Suppressor macrophage treated with lipopolysaccharide for 4 hours (primary cell): Measurements from ENCODE around the gene CMIP.

ENCODE experiments used
- DNase-seq: peaks from one replicate; pipeline ENCODE4 v3.0.0-alpha.2; 2020

The CMIP gene

GRCh38 chr16:81497690-81498089 is 53.1 kb downstream of the CMIP start:
- DNase-seq, result peak; percentile 90

GRCh38 chr16:81498351-81498750 is 53.7 kb downstream of the CMIP start:
- no peak for DNase-seq

DNA sequence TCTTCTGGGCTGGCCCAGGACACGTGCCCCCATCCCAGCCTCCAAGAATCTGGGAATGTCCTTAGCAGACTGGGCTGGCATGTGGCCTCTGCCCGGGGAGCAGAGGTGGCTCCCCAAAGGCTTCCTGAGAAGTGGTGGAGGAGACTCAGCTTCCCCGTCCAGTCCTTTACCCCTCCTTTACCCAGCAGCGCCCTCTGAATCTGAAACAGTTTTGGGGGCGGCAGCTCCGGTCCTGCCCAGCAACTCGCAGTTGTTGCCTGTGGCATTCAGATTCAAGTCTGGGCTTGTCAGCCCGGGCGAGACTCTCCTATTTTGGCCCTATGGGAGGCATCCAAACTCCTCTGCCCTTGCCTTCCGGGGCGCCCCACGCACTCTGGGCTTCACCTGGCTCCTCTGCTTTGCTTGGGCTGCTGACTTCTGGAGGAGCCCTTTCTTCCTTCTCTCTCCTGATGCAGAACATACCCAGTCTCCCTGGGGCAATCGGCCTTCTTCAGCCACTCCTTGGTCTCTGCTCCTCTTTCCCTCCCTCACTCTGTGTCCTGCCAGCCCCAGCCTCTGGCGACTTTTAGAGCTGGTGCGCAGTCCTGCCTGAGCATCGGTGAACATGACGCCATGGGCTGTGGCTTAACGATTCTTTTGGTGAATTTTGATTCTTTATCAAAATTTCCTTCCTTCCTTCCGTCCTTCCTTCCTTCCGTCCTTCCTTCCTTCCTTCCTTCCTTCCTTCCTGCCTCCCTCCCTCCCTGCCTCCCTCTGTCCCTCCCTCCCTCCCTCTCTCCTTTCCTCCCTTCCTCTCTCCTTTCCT is 55.2 kb downstream of the CMIP start:
- DNase-seq, result no peak

DNA sequence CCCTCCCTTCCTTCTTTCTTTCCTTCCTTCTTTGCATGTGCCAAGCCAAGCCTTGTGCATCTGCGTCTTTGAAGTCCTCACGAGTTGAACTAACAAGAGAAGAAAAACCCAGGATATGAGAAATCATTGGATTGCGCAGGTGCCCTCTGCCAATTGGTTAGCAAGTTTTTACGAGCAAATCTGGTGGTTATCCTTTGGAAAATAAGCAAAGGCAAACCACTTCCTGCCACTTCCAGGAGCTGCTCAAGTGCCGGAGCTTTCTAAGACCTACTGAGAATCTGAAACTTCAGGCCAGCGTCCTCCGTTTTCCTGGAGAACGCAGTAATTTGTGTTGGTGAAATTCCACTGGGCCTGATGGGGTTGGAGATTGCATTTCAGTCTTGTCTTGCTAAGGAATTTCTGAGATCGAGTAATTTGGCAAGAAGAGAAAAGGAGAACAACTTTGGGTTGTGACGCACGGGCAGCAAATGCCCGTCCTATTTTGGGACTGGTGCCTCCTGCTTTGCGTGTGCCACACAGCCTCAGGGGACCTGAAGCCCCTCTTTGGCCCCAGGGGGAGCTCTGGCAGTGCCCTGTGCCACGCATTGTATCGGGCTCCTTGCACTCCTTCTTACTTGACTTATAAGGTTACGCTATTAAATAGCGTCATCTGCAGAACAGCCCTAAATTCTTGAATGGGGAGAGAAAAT is 56.4 kb downstream of the CMIP start:
- DNase-seq, result peak; percentile 86

DNA sequence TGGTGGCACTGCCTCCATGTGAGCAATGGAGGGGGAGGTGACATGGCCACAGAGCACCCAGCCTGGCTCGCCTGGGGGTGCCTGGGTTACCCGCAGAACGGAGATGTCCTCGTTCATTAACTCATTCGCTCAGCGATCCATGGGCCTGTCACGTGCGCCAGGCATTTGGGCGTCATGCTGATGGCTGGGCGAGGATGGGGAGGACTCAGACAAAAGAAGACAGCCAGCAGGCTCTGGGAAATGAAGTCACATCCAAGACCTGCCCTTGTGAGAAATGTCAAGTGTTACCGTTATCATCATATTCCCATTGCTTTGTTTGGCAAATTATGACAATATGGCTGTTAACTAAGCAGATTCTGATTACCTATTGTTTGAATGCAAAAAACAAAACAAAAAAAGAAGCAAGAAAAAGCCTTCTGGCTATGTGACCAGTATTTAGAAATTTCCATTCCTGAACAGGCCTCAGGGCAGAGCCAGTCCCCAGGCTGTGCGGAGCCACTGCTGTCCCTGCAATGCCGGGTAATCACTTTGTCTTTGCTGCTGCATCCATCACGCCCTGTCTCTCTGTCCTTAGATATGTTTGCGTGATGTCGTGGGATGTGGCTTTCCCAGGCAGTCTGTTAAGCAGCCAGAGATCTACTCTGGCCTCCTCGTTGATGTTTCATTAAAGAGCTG is 57.9 kb downstream of the CMIP start:
- no peak for DNase-seq

DNA sequence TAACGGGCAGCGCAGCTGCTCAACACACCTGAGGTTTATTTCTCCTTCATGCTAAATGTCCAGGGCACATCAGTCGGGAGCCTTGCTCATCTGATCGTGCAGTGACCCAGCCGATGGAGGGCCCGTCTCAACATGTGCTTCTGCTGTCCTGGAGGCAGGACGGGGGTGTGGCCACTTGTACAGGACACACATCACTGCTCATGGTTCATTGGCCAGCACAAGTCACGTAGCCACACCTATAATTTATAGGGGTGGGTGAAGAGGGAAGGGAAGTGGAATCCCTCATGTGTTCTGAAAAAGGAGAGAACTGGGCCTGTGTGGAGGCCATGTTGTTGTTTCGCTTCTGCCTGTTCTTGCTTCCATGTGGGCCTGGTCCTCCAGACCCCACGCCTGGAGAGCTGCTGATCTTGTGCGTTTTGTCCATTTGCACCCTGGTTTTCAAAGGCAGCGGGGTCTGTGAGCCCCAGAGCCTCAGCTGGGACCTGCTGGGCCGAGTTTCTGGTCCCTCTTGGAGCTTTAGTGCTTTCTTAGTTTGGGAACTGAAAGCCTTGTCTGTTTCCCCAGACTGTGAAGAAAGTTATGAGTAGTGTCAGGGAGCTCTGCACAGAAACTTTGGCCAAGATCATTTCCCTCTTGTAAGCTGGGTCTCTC is 60.5 kb downstream of the CMIP start:
- DNase-seq, result peak; percentile 61

DNA sequence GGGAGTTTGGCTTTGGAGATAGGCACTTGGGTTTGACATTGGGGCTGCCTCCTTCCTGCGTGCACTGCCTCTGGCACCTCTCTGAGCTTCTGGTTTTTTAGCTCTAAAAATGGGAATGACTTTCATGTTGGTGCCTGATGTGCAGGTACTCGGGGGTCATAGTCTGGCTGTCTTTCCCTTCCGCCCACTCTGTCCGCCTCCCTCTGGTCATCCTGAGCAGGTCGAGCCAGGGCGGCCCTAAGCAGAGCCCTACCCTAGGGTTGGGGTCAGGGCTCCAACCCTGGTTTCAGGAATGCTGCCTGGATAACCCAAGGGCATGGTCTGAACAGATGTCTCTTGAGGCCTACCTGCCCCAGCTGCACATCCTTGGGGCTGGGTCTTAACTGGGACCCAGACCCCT is 64.8 kb downstream of the CMIP start:
- DNase-seq, result no peak

DNA sequence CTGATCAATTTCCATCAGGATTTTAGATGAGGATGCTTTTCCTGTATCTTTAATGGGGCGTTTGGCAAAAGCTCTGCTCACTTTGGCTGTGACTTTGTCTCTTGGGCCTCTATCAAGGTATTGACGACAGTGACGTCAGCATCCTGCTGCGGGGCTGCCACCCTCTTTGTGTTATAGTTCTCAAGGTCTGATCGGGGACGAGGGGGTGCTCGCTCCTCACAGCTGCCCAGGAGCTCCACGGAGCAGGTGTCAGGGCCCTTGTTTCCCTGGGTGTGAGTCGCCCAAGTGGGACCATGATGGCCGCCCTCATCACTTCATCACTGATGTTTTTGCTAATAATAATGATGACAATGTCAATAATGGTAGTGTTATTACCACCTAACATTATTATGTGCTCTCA is 65.4 kb downstream of the CMIP start:
- no peak for DNase-seq

GRCh38 chr16:81511371-81511770 is 66.8 kb downstream of the CMIP start:
- no peak for DNase-seq

DNA sequence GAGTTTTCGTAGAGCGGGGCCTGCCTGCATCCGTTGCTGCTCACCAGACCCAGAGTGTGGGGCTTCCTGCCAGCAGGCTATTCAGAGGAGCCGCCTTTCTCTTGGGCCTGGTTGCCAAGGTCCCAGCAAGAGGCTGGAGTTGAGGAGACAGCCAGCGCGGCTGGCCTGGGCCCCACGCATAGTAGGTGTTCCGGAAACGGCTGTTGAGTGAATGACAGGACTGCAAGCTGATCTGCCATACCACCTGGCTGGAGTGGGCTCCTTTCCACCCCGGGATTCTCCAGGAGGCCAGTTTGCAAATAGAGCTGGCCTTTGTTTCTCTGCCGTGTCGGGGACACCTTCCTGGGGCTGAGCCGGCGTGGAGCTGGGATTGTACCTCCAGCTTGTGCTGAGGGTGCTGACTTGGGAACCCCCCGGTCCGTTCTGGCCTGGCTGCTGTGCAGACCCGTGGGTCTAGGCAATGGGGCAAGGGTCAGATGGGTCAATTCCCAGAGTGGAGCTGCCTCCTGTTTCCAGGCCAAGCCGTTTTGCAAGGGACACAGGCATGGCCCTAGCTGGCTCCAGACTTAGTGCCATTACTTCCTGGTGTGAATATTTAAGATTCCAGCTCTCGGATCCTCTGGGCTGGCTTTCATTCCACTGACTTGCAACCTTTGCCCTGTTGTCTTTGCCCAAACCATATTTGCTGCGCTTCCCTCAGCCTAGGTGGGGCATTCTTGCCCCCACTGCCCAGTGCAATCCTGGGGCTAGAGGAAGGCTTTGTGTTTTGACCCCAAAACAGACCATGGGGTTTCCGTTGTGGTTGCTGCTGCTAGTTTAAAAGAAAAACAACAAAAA is 68.8 kb downstream of the CMIP start:
- no peak for DNase-seq

- peak; percentile 52 for DNase-seq
Observed at GRCh38 chr16:81514041-81514559, 69.5 kb downstream of the CMIP start.

DNA sequence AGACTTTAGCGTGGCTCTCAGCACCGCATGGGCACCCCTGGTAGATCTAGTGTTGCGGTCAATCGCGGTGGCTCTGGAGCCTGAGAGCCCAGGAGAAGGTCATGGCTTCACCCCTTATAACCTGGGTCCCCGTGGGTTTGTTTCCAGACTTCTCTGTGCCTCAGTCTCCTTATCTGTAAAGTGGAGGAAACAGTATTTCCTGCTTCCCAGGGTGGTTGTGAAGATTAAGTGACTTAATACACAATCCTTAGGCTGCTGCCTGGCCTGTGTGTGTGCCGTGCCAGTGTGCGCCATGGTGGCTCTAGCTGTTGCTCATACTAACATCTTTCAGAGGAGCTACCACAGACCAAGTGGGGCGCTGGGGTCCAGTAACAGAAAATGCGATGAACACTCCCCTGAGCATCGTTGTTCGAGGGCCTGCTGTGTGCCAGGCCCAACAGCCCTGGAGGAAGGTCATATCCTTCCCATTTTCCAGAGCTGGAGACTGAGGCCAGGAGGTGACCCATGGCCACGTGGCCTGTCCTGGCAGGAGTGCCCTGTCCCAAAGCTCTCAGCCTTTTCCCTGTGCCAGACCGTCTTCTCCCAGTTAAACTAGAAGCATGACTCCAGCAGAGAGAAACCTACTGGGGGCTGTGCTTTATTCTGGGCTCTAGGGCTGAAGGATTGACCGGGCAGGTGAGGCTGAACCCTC is 70.1 kb downstream of the CMIP start:
- DNase-seq, result no peak

DNA sequence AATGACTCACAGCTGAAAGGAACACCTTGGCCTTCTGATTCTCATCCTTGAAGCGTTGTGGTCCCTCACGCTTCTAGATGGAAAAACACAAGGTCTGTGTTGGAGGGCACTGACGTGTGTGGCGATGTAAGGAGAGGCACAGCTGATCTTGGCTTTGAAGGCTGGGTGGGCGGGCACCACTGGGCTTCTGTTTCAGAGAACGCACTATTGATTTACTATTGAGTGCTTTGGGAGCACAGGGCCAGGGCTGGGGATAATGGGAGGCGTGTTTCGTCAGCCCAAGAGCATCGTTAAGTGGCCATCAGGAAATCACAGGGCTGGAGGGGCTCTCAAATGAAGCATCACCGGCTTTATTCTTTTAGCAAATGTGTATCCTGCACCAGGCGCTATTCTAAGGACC is 70.7 kb downstream of the CMIP start:
- no peak for DNase-seq

DNA sequence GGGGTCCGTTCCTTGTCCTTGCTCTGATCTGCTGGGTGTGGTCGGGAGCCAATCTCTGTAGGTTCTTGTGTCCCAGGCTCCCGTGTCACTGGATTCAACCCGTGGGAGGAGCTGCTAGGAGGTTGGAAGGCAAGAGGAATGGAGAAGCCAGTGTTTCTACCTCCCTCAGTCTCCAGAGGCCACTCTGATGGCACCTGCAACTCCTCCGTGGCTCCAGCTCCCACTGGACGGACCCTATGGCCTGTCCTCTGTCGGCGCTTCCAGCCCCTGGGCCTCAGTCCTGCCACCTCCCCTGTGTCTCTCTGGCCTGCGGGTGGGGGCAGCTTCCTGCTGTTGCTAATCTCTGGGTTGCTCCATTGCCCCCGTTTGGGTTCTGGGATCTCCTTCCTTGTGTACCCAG is 71.1 kb downstream of the CMIP start:
- DNase-seq, result no peak

DNA sequence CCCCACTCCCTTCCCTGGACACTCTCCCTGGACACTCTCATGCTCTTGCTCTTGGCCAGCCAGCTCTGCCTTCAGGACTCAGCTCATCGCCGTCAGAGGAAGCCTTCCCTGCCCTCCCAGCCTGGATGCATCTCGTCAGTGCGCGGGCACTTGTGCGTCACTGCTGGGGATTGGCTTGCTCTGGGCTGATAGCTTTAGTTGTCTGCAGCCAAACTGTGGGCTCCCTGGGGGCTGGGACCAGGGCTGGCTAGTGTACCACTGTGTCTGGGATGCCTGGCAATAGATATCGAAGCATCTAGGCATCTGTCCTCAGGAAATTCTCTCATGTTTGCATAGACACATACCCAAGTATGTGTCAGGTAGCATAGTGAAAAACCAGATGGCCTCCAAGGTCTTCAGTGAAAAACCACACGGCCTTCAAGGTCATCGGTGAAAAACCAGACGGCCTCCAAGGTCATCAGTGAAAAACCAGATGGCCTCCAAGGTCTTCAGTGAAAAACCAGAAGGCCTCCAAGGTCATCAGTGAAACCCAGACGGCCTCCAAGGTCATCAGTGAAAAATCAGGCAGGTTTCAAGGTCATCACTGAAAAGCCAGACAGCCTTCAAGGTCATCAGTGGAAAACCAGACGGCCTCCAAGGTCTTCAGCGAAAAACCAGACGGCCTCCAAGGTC is 72.0 kb downstream of the CMIP start:
- DNase-seq, result no peak

DNA sequence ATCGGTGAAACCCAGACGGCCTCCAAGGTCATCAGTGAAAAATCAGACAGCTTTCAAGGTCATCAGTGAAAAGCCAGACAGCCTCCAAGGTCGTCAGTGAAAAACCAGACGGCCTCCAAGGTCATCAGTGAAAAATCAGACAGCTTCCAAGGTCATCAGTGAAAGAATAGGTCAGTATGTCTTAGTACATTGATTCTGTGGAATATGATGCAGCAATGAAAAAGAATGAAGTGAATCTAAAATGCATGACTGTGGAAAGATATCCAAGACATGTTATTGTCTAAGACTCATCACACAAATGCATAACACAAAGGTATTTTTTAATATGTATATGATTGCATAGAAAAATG is 72.5 kb downstream of the CMIP start:
- no peak for DNase-seq

DNA sequence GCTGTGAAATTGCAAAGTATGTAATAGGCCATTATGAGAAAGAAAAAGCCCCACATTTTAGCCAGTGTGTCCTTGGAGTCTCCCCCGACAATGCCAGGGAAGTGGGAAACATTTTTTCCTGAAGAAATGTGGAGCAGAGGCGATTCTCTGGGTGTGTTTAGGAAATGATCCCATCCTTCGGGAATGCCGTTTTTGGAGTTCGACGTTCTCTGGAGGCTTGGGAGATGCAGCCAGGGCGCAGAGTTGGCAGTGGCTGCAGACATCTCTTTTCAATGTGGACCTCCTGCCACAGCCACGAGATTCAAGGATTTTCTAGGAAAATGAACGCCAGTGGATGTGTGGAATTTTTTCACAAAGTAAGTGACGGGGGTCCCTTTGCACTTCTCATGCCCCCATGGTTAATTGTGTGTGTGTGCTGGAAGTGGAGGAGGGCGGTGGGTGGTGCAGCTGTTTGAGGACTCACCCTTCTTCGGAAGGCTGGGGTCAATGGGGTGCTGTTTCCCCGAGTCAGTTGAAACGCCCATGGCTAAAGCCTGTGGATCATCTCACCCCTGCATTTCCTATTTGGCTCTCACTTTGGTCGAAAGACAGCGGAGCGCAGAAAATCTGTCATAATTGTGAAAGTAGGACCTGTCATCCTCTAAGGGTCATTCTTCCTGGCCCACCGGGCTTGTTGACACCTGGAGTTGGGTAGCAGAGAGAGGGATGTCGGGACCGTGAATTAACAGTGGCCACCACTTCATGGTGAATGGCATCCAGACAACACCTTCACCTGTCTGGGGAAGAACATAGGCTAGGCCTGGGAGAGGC is 73.2 kb downstream of the CMIP start:
- DNase-seq, result no peak

DNA sequence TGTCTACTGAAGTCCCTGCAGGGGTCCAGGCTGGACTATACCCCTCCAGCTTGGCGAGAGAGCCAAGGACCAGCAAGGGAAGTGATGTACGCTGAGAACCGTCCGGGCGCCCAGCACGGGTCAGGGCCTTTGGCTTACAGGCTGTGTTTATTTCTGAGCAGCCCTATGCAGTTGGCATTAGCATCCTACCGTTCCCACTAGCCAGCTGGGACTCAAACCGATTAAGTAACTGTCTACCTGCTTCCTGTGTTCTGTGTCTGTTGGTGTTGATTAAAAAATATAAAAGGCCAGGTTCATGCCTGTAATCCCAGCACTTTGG is 73.8 kb downstream of the CMIP start:
- DNase-seq, result no peak

- DNase-seq, result peak; percentile 90
Observed at GRCh38 chr16:81519301-81520150, 74.9 kb downstream of the CMIP start.

DNA sequence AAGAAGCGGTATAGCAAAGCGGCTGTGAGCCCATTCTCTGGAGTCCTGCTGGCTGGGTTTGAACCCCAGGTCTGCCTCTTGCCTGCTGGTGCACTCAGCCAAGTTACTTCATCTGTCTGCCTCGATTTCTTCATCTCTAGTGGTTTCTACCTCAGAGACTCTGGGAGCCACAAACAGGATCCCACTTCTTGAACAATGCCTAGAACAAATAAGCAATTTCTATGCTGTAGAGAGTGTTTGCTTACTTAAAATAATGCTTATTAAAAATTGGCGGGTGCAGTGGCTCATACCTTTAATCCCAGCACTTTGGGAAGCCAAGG is 75.5 kb downstream of the CMIP start:
- peak; percentile 25 for DNase-seq
